Subcutaneous adipose tissue (tissue), 4 donors: ENCODE measurements around the gene GM2A. TPM values are rescaled to one million over a fixed set of nuclear protein-coding genes. Genes with fewer than 3 reads are reported as not detected.

ENCODE experiments used
- CTCF ChIP-seq: fragments of 450-650 bp; IDR thresholded peaks from one replicate; pipeline ENCODE4 v1.5.1; 2016; ENCODE audit warnings: low read depth, mild to moderate bottlenecking, control low read depth, antibody characterized with exemption, moderate library complexity
- total RNA-seq, 4 donors: library from RNA; depleted of rRNA; stranded (reverse); fragments of >200 nt; gene quantifications; one replicate each; pipeline ENCODE4 v1.1.0, GENCODE V29; 2016

The GM2A gene
- total RNA-seq, 4 donors from 2014 or later: 22.6 to 159 (median 34.0) TPM

GRCh38 chr5:151227918-151228447 lies 25.0 kb upstream of the GM2A start:
- TF ChIP-seq CTCF: no peak

- no peak for TF ChIP-seq CTCF
Measured at GRCh38 chr5:151228986-151229385, 24.0 kb upstream of the GM2A start.

- TF ChIP-seq CTCF: no peak
Measured at GRCh38 chr5:151230048-151230680, 22.8 kb upstream of the GM2A start.

GRCh38 chr5:151231359-151231758 lies 21.6 kb upstream of the GM2A start:
- TF ChIP-seq CTCF: no peak

- TF ChIP-seq CTCF: no peak
Measured at GRCh38 chr5:151233616-151234085, 19.3 kb upstream of the GM2A start.

- TF ChIP-seq CTCF: no peak
Measured at GRCh38 chr5:151234476-151235238, 18.3 kb upstream of the GM2A start.

GRCh38 chr5:151236888-151237287 lies 16.1 kb upstream of the GM2A start:
- TF ChIP-seq CTCF: no peak
